Measurements from ENCODE around the gene GPATCH8. TPM values are rescaled to one million over a fixed set of nuclear protein-coding genes. Genes with fewer than 3 reads are reported as not detected.

The GPATCH8 gene
- total RNA-seq, 1 experiment from 2014 or later: 51.5 TPM

DNA sequence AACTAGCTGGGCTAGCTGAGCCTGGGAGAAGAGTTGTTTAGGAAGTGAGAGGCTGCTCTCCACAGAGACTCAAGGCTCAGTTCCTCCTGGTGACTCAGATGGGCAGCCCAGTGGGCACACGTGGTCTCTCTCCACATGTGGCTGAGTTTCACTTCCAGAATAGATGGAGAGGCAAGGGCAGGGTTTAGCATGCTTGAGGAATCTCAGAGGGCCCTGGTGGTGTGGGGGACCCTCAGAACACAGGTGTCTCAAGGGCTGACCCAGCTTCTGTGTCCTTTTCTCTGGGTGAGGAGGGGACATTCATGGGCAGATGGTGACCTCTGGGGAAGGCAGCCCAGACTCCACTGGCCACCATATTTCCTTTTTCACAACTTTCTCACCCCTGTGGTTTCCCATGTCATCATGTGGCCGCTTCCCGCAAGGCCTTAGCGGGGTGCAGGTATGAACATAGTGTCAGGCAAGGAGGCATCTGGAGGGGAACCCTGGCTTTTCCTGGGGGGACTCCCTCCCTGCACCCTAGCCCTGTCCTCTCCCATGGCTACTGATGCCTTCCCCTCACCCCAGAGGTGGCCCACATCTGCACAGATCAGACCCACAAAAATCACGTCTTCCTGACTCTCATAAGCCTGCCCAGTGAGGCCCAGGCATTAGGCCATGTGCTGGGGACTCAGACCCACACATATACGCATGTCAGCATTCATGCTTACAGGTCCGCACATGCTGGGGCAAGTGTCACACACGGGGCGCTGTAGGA, 154.8 kb downstream of the GPATCH8 start:
- no peak overlapping the region for H3K4ac ChIP-seq (ENCODE audit: low read depth, low read length)
- no peak overlapping the region for H2BK120ac ChIP-seq (ENCODE audit: low read depth, low read length, poor library complexity, severe bottlenecking)
- no peak overlapping the region for H2AFZ ChIP-seq (ENCODE audit: low read length)
- no peak overlapping the region for H4K5ac ChIP-seq (ENCODE audit: insufficient read length, low read depth, low read length)
- Mint-ChIP-seq H3K27me3 (ENCODE audit: low read depth) (peaks cover 13% of the 10 kb centered on the region), H3K27ac (no peak overlapping the region), H3K36me3 (ENCODE audit: insufficient read depth in 1 of 3, low read depth in 3 of 3) (peaks cover 3 to 17% (median 6%) of the 10 kb centered on the region in 3 experiments; a peak in 6 of 7 replicates), H3K4me1 (peaks cover 8 to 13% of the 10 kb centered on the region in 2 experiments), H3K4me3 (no peak overlapping the region; a peak in 1 of 5 replicates), H3K9me3 (no peaks in the 10 kb centered on the region; a peak in 1 of 5 replicates)
- no peak overlapping the region for H3K18ac ChIP-seq (ENCODE audit: insufficient read length, low read depth, low read length)
- no CpG with 5 or more reads among the region's 9 CpGs for WGBS (ENCODE audit: extremely low coverage, insufficient read length, low lambda C conversion rate)
- H3K79me2 ChIP-seq (ENCODE audit: insufficient read depth, low read length): no peaks in the 10 kb centered on the region
- no peak overlapping the region for H2BK12ac ChIP-seq (ENCODE audit: insufficient read length, low read depth, low read length)
- no peak overlapping the region for H2BK15ac ChIP-seq (ENCODE audit: low read depth, low read length)
- TF ChIP-seq, protein P1, sequence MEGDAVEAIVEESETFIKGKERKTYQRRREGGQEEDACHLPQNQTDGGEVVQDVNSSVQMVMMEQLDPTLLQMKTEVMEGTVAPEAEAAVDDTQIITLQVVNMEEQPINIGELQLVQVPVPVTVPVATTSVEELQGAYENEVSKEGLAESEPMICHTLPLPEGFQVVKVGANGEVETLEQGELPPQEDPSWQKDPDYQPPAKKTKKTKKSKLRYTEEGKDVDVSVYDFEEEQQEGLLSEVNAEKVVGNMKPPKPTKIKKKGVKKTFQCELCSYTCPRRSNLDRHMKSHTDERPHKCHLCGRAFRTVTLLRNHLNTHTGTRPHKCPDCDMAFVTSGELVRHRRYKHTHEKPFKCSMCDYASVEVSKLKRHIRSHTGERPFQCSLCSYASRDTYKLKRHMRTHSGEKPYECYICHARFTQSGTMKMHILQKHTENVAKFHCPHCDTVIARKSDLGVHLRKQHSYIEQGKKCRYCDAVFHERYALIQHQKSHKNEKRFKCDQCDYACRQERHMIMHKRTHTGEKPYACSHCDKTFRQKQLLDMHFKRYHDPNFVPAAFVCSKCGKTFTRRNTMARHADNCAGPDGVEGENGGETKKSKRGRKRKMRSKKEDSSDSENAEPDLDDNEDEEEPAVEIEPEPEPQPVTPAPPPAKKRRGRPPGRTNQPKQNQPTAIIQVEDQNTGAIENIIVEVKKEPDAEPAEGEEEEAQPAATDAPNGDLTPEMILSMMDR (conservative IDR thresholded peaks at IDR 0.05): no peak
- H3T11ph ChIP-seq (ENCODE audit: low read length): no peak overlapping the region
- no peak overlapping the region for H3K4me2 ChIP-seq (ENCODE audit: insufficient read depth, insufficient read length, low read length)
- H2BK5ac ChIP-seq (ENCODE audit: insufficient read length, low read length): no peak overlapping the region
- no peaks in the 10 kb centered on the region for H3K27me3 ChIP-seq (ENCODE audit: insufficient read depth, low read length)
- H4K91ac ChIP-seq (ENCODE audit: insufficient read length, low read depth, low read length): no peak overlapping the region
- no peaks in the 10 kb centered on the region for H3K9me3 ChIP-seq (ENCODE audit: control insufficient read depth, low read depth, low read length)
- peaks cover 5% of the 10 kb centered on the region for H3K23me2 ChIP-seq (ENCODE audit: insufficient read length, low read depth, low read length, poor library complexity, severe bottlenecking)
- no peak overlapping the region for H2BK20ac ChIP-seq (ENCODE audit: low read depth, low read length, poor library complexity, severe bottlenecking)
- no peak overlapping the region for H3K9ac ChIP-seq (ENCODE audit: extremely low read depth, insufficient read length, low read length)
- H4K8ac ChIP-seq (replicated peaks; ENCODE audit: insufficient read length, low read depth, low read length): no peak overlapping the region
- H3K27ac ChIP-seq (ENCODE audit: insufficient read length, low read depth, low read length): no peak overlapping the region
- H4K20me1 ChIP-seq (ENCODE audit: control insufficient read depth, insufficient read depth, insufficient read length): no peaks in the 10 kb centered on the region
- no peak for DNase-seq
- no peak overlapping the region for H3K56ac ChIP-seq (ENCODE audit: insufficient read length, low read depth, low read length)
- no peaks in the 10 kb centered on the region for H3K4me1 ChIP-seq (ENCODE audit: insufficient read depth, low read length)
- no peak overlapping the region; the same call in 1 of the 2 replicates for H3K14ac ChIP-seq (ENCODE audit: insufficient read depth, low read length)
- no peaks in the 10 kb centered on the region for H3K79me1 ChIP-seq (ENCODE audit: insufficient read depth, low read depth, low read length, poor library complexity, severe bottlenecking)
- H2AK5ac ChIP-seq (ENCODE audit: insufficient read length, low read length): no peak overlapping the region
- no peak overlapping the region for H3K23ac ChIP-seq (ENCODE audit: insufficient read length, low read depth, low read length)

Other genes starting within 250 kb of the GPATCH8 start
- 0.13 TPM in 1 of 2 replicates, not detected in the other for gene SLC4A1, start 235.3 kb downstream of the GPATCH8 start, total RNA-seq (2021)
- 2.2 and 3.8 TPM in 2 replicates for gene RUNDC3A, start 194.8 kb downstream of the GPATCH8 start, total RNA-seq (2021)
- 227 and 235 TPM in 2 replicates for gene SLC25A39, start 178.6 kb downstream of the GPATCH8 start, total RNA-seq (2021)
- 127 and 130 TPM in 2 replicates for gene GRN, start 158.1 kb downstream of the GPATCH8 start, total RNA-seq (2021)
- 27.3 and 27.5 TPM in 2 replicates for gene FAM171A2, start 139.6 kb downstream of the GPATCH8 start, total RNA-seq (2021)
- gene ITGA2B, start 113.8 kb downstream of the GPATCH8 start, total RNA-seq (2021): 8.3 and 10.1 TPM in 2 replicates
- 17.4 and 18.2 TPM in 2 replicates for gene FZD2, start 54.1 kb upstream of the GPATCH8 start, total RNA-seq (2021)
- gene MEIOC, start 153.1 kb upstream of the GPATCH8 start, total RNA-seq (2021): 2.7 and 3.0 TPM in 2 replicates
- gene CCDC43, start 186.4 kb upstream of the GPATCH8 start, total RNA-seq (2021): 34.1 and 34.3 TPM in 2 replicates
- 24.7 and 26.1 TPM in 2 replicates for gene DBF4B, start 205.3 kb upstream of the GPATCH8 start, total RNA-seq (2021)